ENCODE measurements around the gene ANKIB1.

DNA sequence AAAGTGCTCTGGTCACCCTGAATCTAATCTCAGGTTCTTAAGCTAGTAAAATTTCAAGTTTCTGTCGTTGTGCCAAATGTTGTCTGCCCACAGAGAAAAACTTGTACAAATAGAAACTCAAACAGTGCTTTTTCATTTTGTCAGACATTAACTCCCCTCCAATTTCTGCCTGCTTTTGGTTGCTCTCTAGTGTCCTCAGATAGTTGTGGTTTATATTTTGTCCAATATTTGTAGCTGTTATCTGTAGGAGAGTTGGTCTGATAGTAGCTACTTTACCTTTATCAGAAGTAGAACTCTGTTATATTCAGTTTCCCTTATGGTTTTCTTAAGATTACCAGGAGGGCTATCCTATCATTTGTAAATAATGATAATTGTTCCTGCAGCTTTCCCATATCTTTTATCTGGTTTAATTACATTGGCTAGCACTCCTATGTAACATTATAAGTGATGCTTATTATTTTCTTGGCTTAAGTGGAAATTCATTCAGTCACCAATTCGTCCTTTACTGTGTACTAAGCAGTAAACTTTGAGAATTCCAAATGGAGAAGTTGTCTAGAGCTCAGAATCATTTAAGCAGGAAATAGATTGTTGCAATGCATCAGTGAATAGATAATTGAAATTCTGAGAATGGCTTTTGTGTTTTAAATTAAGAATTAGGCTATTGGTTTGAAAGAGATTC lies 91.0 kb downstream of the ANKIB1 start:
- TF ChIP-seq, protein P1, sequence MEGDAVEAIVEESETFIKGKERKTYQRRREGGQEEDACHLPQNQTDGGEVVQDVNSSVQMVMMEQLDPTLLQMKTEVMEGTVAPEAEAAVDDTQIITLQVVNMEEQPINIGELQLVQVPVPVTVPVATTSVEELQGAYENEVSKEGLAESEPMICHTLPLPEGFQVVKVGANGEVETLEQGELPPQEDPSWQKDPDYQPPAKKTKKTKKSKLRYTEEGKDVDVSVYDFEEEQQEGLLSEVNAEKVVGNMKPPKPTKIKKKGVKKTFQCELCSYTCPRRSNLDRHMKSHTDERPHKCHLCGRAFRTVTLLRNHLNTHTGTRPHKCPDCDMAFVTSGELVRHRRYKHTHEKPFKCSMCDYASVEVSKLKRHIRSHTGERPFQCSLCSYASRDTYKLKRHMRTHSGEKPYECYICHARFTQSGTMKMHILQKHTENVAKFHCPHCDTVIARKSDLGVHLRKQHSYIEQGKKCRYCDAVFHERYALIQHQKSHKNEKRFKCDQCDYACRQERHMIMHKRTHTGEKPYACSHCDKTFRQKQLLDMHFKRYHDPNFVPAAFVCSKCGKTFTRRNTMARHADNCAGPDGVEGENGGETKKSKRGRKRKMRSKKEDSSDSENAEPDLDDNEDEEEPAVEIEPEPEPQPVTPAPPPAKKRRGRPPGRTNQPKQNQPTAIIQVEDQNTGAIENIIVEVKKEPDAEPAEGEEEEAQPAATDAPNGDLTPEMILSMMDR (IDR thresholded peaks at IDR 0.05; ENCODE audit: insufficient read depth, low read length) = no peak
- no peak for TF ChIP-seq POLR2AphosphoS5 (IDR thresholded peaks at IDR 0.05; ENCODE audit: low read depth)

Measured in HL-60 (cell line).